Measurements from ENCODE around the gene DNMT3B.
"Not testable (repeated sequence)": the region's sequence is repeated elsewhere in the genome, so short reads cannot be mapped to it uniquely, and the experiment has no call there.

The DNMT3B gene

GRCh38 chr20:32763202-32764004 is 1.2 kb downstream of the DNMT3B start:
- DNase-seq, result no peak

DNA sequence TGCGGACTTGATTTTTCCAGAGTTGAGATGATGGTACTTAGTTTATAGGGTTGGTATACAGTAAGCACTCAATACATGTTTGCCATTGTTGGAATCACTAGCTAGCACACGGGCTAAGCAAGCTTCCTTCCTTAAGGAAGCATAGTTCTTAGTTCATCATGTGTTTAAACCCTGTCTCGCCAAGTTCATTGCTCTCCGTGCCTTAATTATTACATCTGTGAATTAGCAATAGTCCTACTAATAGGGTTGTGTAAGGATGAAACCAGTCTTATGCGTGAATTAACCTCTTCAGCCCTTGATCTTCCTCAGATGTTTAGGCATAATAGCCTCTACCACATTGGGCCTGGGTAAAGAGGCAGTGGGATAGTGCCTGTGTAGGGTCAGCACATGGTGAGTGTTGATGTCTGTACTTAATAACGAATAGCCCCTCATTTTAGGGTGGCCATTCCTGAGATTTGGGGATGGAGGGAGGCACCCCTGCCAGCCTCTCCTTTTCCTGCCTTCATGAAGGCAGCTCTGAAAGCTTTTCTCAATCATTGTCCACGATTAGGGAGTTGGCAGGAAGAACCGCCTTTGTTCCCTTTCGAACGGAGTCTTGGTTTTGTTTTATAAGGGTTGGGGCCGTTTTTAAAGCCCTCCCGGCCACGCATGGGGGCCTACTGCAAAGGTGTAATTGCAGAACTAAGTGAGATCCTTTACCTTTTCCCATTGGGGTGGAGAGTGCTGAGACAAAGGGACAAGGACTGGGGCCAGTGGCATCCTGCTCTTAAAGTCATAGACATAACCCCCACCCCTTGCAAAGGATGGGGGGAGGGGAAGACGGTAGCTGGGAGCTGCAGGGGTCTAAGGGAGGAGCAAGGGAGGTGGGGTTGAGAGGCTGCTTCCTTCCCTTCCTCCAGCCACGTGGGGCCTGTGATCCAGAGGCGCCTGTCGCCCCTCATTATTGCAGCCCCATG is 2.1 kb downstream of the DNMT3B start:
- no peak for DNase-seq

GRCh38 chr20:32765230-32765875 is 3.2 kb downstream of the DNMT3B start:
- DNase-seq, result not testable (repeated sequence)

GRCh38 chr20:32767418-32768198 is 5.4 kb downstream of the DNMT3B start:
- no peak for DNase-seq

- DNase-seq, result no peak
These were observed 9.9 kb downstream of the DNMT3B start for GRCh38 chr20:32772046-32772445.

GRCh38 chr20:32773223-32773622 is 11.0 kb downstream of the DNMT3B start:
- no peak for DNase-seq

GRCh38 chr20:32773855-32774254 is 11.7 kb downstream of the DNMT3B start:
- no peak for DNase-seq

- DNase-seq, result no peak
These were observed 13.3 kb downstream of the DNMT3B start for GRCh38 chr20:32775336-32775991.

DNA sequence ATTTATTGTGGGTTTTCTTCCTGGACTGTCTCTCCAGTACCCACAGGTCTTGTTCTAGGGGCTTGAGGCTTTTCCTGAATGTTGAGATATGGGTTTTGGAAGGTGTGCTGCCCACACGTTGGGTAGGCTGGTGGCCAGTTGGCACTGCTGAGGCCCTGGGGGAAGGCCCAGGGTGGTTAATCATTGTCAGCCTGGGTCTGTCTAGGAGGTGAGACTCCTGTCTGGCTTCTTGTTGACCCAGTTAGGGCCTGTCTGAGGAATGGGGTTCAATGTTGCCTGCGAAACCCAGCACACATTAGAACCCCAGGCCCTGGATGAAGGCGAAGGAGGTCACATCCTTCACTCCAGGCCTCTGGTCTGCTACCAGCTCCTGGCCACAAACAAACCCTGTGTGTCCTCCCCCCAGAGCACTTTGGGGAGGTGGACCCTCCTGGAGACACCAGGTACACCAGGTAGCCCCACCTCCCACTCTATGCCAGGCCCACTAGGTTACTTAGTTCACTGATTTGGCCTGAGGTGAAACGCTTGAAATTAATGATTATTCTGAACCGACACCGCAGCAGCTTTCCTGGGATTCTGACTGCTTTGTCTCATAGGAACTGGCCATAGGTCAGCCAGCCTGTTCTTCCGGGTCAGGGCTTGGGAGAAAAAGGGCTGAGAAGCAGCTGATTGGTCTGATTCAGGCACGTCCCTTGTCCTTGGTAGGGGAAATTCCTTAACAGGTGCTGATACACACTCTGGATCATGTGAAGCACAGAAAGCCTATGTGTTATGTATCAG is 15.2 kb downstream of the DNMT3B start:
- DNase-seq, result no peak

DNA sequence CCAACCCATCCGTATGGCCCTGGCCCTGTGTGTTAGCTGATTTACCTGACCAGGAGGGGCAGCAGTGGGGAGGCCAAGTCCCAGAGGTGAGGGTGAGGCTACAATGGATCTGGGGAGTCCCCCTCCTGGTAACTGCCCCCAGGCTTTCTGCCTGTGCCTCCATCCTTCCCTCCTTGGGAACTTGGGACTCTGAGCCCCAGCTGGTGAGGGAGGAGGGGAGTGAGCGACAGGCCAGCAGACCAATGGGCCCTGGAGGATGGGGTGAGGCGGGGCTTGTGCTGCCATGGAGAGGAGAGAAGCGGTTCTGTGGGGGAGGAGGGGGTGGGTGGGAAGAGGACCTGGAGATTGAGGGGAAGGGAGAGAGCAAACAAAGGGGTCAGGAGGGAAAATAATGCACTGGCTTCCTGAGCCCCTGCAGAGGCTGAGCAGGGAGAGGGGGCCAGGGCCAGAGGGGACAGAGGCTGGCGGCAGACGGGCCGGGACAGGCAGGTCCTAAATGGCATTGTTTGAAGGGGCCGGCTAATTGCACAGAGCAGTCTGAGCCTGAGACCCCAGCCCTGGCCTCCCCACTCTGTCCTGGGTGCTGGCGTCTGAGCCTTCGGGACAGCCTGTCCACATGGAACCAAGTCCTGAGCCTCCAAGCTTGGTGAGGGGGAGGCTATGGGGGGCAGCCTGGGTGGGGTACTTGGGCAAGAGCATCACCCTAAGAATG is 17.5 kb downstream of the DNMT3B start:
- peak in 1 of 2 experiments; percentile 20 for DNase-seq

DNA sequence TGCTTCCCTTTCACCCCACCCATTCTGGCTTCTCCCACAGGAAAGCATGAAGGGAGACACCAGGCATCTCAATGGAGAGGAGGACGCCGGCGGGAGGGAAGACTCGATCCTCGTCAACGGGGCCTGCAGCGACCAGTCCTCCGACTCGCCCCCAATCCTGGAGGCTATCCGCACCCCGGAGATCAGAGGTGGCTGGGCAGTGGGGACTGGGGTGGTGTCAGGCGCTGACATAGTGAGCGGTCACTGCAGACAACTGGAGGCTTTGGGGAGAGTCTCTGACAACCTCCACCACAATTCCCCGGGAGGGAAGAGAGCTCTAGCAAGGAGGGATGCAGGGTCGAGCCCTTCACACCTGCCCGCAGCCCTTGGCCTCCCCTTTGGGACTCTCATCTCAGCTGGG is 18.1 kb downstream of the DNMT3B start:
- DNase-seq, result no peak

DNA sequence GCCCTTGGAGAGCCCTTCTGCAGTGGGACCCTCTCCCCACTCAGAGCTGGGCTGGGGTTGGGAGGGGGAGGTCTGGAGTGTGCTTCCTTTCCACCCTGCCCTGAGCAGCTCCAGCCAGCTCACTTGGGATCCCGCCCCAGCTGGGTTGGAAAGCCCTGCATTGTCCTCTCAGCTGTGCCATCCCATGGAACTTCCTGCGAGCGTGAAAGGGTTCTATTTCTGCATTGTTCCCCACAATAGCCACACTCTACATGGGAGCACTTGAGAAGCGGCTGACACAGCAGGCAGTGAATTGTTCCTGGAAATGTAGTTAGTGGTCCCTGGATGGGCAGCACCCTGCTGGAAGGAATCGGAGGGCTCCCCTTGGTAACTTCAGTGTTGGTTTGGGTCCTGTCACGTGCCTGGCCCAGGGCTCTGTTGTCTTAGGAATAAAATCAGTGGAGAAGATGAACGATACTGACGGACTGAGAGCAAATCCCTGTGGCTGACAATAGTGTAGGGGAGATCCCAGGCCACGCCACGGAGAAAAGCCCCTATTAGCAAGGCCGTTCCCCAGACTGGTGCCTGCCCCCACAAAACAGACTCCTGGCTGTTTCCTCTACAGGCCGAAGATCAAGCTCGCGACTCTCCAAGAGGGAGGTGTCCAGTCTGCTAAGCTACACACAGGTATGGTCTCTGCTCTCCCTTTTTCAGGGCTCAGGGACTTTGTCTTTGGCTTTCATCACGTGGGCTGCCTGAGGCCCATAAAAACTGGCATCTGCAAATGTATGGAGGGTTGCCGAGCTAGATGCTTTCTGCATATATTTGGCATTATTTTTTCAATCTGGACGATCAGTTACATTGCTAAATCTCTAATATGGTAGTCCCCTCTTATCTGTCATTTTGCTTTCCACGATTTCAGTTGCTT is 18.8 kb downstream of the DNMT3B start:
- DNase-seq, result no peak

- DNase-seq, result no peak
These were observed 22.3 kb downstream of the DNMT3B start for GRCh38 chr20:32784369-32785080.

- no peak for DNase-seq
These were observed 24.0 kb downstream of the DNMT3B start for GRCh38 chr20:32786059-32786760.

- DNase-seq, result no peak
These were observed 25.0 kb downstream of the DNMT3B start for GRCh38 chr20:32787168-32787567.

DNA sequence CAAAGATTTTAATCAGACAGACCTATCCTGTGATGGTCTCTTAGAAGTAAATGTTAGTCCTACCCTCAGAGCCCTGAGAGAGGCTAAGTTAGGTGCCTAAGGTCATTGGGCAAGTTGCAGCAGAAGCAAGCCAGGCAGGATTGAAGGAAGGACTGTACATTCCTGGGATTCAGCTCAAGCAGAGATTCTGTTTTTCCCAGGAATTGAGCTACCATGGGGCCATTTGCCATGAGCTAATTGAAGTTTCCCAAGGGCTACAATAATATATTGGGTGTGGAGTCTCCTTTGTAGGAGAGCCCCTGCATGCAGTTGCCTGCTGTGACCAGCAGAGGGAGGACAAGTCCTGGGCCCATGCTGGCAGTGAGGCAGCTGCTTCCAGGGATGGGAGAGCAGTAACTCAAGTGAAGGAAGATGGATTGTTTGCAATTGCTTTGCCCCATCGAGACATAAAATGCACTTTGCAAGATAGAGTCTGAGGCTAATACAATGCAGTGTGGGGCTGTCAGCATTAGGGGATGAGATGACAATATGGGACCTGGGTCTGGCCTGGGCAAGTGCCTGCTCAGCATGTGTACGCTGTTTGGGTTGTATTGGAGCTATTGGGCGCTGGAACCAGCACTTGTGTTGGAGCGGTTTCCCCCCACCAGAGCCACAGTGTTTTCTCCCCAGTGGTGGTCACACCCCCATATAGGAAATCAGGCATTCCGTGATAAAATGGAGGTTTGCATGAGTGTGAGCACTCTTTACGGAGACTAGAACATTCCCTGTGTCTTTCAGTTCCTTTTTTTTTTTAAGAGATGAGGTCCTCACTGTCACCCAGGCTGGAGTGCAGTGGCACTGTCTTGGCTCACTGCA is 27.9 kb downstream of the DNMT3B start:
- DNase-seq, result peak; percentile 47 to 71

DNA sequence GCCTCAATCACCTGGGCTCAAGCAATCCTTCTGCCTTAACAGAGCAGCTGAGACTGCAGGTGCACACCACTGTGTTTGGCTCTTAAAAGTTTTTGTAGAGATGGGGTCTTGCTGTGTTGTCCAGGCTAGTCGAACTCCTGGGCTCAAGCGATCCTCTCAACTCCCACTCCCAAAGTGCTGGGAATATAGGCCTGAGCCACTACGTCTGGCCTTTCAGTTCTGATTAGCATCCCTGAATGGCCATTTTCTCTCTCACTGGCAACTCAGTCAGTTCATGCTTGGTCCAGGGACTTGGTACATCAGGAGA is 28.5 kb downstream of the DNMT3B start:
- DNase-seq, result no peak
